Vagina (tissue), 2 donors: ENCODE data around the gene MYO18A.

ENCODE experiments used
- POLR2A ChIP-seq, 2 donors: fragments of 450-650 bp; IDR thresholded peaks; one replicate each; pipeline ENCODE4 v1.6.1; 2017; ENCODE audit warnings: antibody characterized with exemption in 2 of 2, mild to moderate bottlenecking in 2 of 2, moderate library complexity in 2 of 2
- POLR2AphosphoS5 ChIP-seq, 2 donors: sonication (generic); formaldehyde crosslinking; IDR thresholded peaks; one replicate each; pipeline ENCODE4 v1.9.0; 2017; ENCODE audit warnings: antibody characterized with exemption in 2 of 2, mild to moderate bottlenecking in 2 of 2, low read depth in 1 of 2; ENCODE audit not compliant: insufficient read depth in 1 of 2
- TF ChIP-seq, protein P1 (sequence below), 3 experiments: fragments of 450-650 bp in 2 of 3; fragments of 200-600 bp in 1 of 3; sonication (generic) in 1 of 3; IDR thresholded peaks; one replicate each; pipeline ENCODE4 v1.5.1; 2017 to 2019; ENCODE audit warnings: antibody characterized with exemption in 3 of 3, mild to moderate bottlenecking in 2 of 3, moderate library complexity in 2 of 3

GRCh38 chr17:29212094-29212631, 32.0 kb upstream of the MYO18A start:
- TF ChIP-seq, protein P1, sequence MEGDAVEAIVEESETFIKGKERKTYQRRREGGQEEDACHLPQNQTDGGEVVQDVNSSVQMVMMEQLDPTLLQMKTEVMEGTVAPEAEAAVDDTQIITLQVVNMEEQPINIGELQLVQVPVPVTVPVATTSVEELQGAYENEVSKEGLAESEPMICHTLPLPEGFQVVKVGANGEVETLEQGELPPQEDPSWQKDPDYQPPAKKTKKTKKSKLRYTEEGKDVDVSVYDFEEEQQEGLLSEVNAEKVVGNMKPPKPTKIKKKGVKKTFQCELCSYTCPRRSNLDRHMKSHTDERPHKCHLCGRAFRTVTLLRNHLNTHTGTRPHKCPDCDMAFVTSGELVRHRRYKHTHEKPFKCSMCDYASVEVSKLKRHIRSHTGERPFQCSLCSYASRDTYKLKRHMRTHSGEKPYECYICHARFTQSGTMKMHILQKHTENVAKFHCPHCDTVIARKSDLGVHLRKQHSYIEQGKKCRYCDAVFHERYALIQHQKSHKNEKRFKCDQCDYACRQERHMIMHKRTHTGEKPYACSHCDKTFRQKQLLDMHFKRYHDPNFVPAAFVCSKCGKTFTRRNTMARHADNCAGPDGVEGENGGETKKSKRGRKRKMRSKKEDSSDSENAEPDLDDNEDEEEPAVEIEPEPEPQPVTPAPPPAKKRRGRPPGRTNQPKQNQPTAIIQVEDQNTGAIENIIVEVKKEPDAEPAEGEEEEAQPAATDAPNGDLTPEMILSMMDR (IDR thresholded peaks at IDR 0.05) = no peak
- TF ChIP-seq POLR2A (IDR thresholded peaks at IDR 0.05) = no peak
- TF ChIP-seq POLR2AphosphoS5 (IDR thresholded peaks at IDR 0.05; ENCODE audit: insufficient read depth in 1 of 2, low read depth in 1 of 2) = no peak
